Astrocyte (in vitro differentiated cells and primary cell): ENCODE measurements around the gene NSRP1. TPM values are rescaled to one million over a fixed set of nuclear protein-coding genes. Genes with fewer than 3 reads are reported as not detected.

Experiments used
- DNase-seq: peaks from one replicate; pipeline ENCODE4 v3.0.0-alpha.2; 2010; ENCODE audit warnings: low read depth
- FAIRE-seq: peaks from 2 replicates; lab custom pipeline; 2011; peaks lifted over from hg19 to GRCh38; lab: Jason Lieb, UNC
- H2AFZ ChIP-seq: 2 replicates; pipeline ENCODE4 v1.6.0; 2012; ENCODE audit warnings: low read depth, low read length, inconsistent platforms
- H3K27ac ChIP-seq: 2 replicates; pipeline ENCODE4 v1.5.1; 2011; ENCODE audit warnings: low read depth, low read length, inconsistent platforms
- H3K27me3 ChIP-seq: 2 replicates; pipeline ENCODE4 v1.6.0; 2011; ENCODE audit warnings: low read length, inconsistent platforms; ENCODE audit not compliant: insufficient read depth
- H3K36me3 ChIP-seq: 2 replicates; pipeline ENCODE4 v1.5.1; 2011; ENCODE audit warnings: low read length, inconsistent platforms; ENCODE audit not compliant: insufficient read depth
- H3K4me1 ChIP-seq: 2 replicates; pipeline ENCODE4 v1.5.1; 2011; ENCODE audit warnings: low read length, inconsistent platforms; ENCODE audit not compliant: insufficient read depth
- H3K4me2 ChIP-seq: 2 replicates; pipeline ENCODE4 v1.6.0; 2012; ENCODE audit warnings: low read length, inconsistent platforms
- H3K4me3 ChIP-seq: 2 replicates; pipeline ENCODE4 v1.5.1; 2011; ENCODE audit warnings: low read depth, mild to moderate bottlenecking, low read length, inconsistent platforms; ENCODE audit not compliant: insufficient read depth
- H3K79me2 ChIP-seq: 2 replicates; pipeline ENCODE4 v1.6.0; 2012; ENCODE audit warnings: mild to moderate bottlenecking, low read length, inconsistent platforms; ENCODE audit not compliant: insufficient read depth
- H3K9ac ChIP-seq: 2 replicates; pipeline ENCODE4 v1.6.0; 2012; ENCODE audit warnings: mild to moderate bottlenecking, low read length, inconsistent platforms
- H3K9me3 ChIP-seq: 2 replicates; pipeline ENCODE4 v1.5.1; 2012; ENCODE audit warnings: low read depth, mild to moderate bottlenecking, low read length, inconsistent platforms; ENCODE audit not compliant: insufficient read depth
- H4K20me1 ChIP-seq: 2 replicates; pipeline ENCODE4 v1.6.0; 2012; ENCODE audit warnings: low read length, inconsistent platforms; ENCODE audit not compliant: insufficient read depth
- H3K27ac Mint-ChIP-seq: one replicate; pipeline ENCODE4 v1.8.0; 2021; ENCODE audit warnings: mild to moderate bottlenecking, mixed read lengths; ENCODE audit not compliant: unreplicated experiment
- H3K27me3 Mint-ChIP-seq: one replicate; pipeline ENCODE4 v1.8.0; 2021; ENCODE audit warnings: low read depth, mixed read lengths; ENCODE audit not compliant: unreplicated experiment
- H3K36me3 Mint-ChIP-seq: one replicate; pipeline ENCODE4 v1.8.0; 2021; ENCODE audit warnings: low read depth, mixed read lengths; ENCODE audit not compliant: unreplicated experiment
- H3K4me1 Mint-ChIP-seq: one replicate; pipeline ENCODE4 v1.8.0; 2021; ENCODE audit warnings: low read depth, mixed read lengths; ENCODE audit not compliant: unreplicated experiment
- H3K4me3 Mint-ChIP-seq: one replicate; pipeline ENCODE4 v1.8.0; 2021; ENCODE audit warnings: mild to moderate bottlenecking, moderate library complexity, mixed read lengths; ENCODE audit not compliant: unreplicated experiment
- H3K9me3 Mint-ChIP-seq: one replicate; pipeline ENCODE4 v1.8.0; 2021; ENCODE audit warnings: mild to moderate bottlenecking, mixed read lengths; ENCODE audit not compliant: unreplicated experiment
- CTCF ChIP-seq: IDR thresholded peaks from 2 replicates; pipeline ENCODE4 v1.5.1; 2011; ENCODE audit warnings: low read depth, mild to moderate bottlenecking, inconsistent platforms, low read length, moderate library complexity; ENCODE audit not compliant: insufficient read depth
- EZH2 ChIP-seq: IDR thresholded peaks from 2 replicates; pipeline ENCODE4 v1.6.1; 2012; ENCODE audit warnings: mild to moderate bottlenecking, low read length, inconsistent platforms; ENCODE audit not compliant: insufficient read depth
- total RNA-seq: library from RNA; stranded (reverse); gene quantifications from 2 replicates; pipeline ENCODE4 v1.2.1, GENCODE V29; 2021

Gene NSRP1
- total RNA-seq, 1 donor from 2014 or later: 17.7 TPM

- no peak overlapping the region for H3K4me3 ChIP-seq
- no peak overlapping the region for H3K4me3 Mint-ChIP-seq
- H3K36me3 Mint-ChIP-seq: peaks cover 2% of the 10 kb centered on the region
- FAIRE-seq: peak; percentile 93
- H3K27me3 ChIP-seq: no peaks in the 10 kb centered on the region
- H3K9me3 Mint-ChIP-seq: peaks cover 3% of the 10 kb centered on the region
- H2AFZ ChIP-seq: no peak overlapping the region
- H4K20me1 ChIP-seq: no peaks in the 10 kb centered on the region
- no peaks in the 10 kb centered on the region for H3K36me3 ChIP-seq
- TF ChIP-seq CTCF (no peak), EZH2 (no peak)
- no peaks in the 10 kb centered on the region for H3K27me3 Mint-ChIP-seq
- peaks cover 19% of the 10 kb centered on the region for H3K4me1 ChIP-seq
- H3K9ac ChIP-seq: peak overlapping the region; percentile 31
- H3K4me2 ChIP-seq: peak overlapping the region; percentile 56
- no peaks in the 10 kb centered on the region for H3K9me3 ChIP-seq
- no peaks in the 10 kb centered on the region for H3K79me2 ChIP-seq
- peak; percentile 91 for DNase-seq
- peaks cover 21% of the 10 kb centered on the region for H3K4me1 Mint-ChIP-seq
- peak overlapping the region; percentile 37 for H3K27ac Mint-ChIP-seq
- peak overlapping the region; percentile 55 for H3K27ac ChIP-seq
Observed at GRCh38 chr17:30091771-30092170, 24.8 kb upstream of the NSRP1 start.

GRCh38 chr17:30092886-30093285, 23.7 kb upstream of the NSRP1 start:
- H3K4me3 Mint-ChIP-seq: no peak overlapping the region
- Histone ChIP-seq H3K4me3 (no peak overlapping the region), H3K36me3 (no peaks in the 10 kb centered on the region), H3K9me3 (no peaks in the 10 kb centered on the region), H3K27ac (no peak overlapping the region), H3K27me3 (no peaks in the 10 kb centered on the region), H4K20me1 (no peaks in the 10 kb centered on the region), H3K79me2 (no peaks in the 10 kb centered on the region), H3K4me2 (no peak overlapping the region), H3K4me1 (peaks cover 19% of the 10 kb centered on the region), H3K9ac (no peak overlapping the region), H2AFZ (no peak overlapping the region)
- H3K27ac Mint-ChIP-seq: no peak overlapping the region
- H3K27me3 Mint-ChIP-seq: no peaks in the 10 kb centered on the region
- peaks cover 2% of the 10 kb centered on the region for H3K36me3 Mint-ChIP-seq
- peaks cover 21% of the 10 kb centered on the region for H3K4me1 Mint-ChIP-seq
- FAIRE-seq: no peak
- DNase-seq: no peak
- H3K9me3 Mint-ChIP-seq: peaks cover 3% of the 10 kb centered on the region
- TF ChIP-seq CTCF: no peak
- TF ChIP-seq EZH2: no peak

GRCh38 chr17:30093463-30094147, 23.0 kb upstream of the NSRP1 start:
- peaks cover under 1% of the 10 kb centered on the region for H3K27me3 Mint-ChIP-seq
- H3K79me2 ChIP-seq: no peaks in the 10 kb centered on the region
- no peaks in the 10 kb centered on the region for H3K27me3 ChIP-seq
- no peak overlapping the region for H2AFZ ChIP-seq
- H3K4me1 Mint-ChIP-seq: peaks cover 21% of the 10 kb centered on the region
- H3K4me3 Mint-ChIP-seq: peak overlapping the region; percentile 37
- peak overlapping the region; percentile 51 for H3K4me2 ChIP-seq
- no peak overlapping the region for H3K27ac ChIP-seq
- peak overlapping the region; percentile 60 for H3K27ac Mint-ChIP-seq
- H4K20me1 ChIP-seq: no peaks in the 10 kb centered on the region
- TF ChIP-seq EZH2 (no peak), CTCF (peak; percentile 82)
- peaks cover 19% of the 10 kb centered on the region for H3K4me1 ChIP-seq
- H3K9me3 ChIP-seq: no peaks in the 10 kb centered on the region
- peaks cover 2% of the 10 kb centered on the region for H3K36me3 Mint-ChIP-seq
- H3K4me3 ChIP-seq: no peak overlapping the region
- no peak for DNase-seq
- peaks cover 3% of the 10 kb centered on the region for H3K9me3 Mint-ChIP-seq
- no peak for FAIRE-seq
- H3K36me3 ChIP-seq: no peaks in the 10 kb centered on the region
- H3K9ac ChIP-seq: peak overlapping the region; percentile 24
